ENCODE results near the gene VWCE.

The VWCE gene

GRCh38 chr11:61335355-61335710 is 40.2 kb upstream of the VWCE start:
- no peak for TF ChIP-seq POLR2AphosphoS5 (IDR thresholded peaks at IDR 0.05; ENCODE audit: low read depth, low read length)
- TF ChIP-seq TAF1 (IDR thresholded peaks at IDR 0.05; ENCODE audit: borderline replicate concordance, low read depth, low read length), result no peak
- no peak for TF ChIP-seq POLR2A (IDR thresholded peaks at IDR 0.05; ENCODE audit: low read depth, low read length)
- DNase-seq (ENCODE audit: insufficient read length) (no peak), FAIRE-seq (no peak)

DNA sequence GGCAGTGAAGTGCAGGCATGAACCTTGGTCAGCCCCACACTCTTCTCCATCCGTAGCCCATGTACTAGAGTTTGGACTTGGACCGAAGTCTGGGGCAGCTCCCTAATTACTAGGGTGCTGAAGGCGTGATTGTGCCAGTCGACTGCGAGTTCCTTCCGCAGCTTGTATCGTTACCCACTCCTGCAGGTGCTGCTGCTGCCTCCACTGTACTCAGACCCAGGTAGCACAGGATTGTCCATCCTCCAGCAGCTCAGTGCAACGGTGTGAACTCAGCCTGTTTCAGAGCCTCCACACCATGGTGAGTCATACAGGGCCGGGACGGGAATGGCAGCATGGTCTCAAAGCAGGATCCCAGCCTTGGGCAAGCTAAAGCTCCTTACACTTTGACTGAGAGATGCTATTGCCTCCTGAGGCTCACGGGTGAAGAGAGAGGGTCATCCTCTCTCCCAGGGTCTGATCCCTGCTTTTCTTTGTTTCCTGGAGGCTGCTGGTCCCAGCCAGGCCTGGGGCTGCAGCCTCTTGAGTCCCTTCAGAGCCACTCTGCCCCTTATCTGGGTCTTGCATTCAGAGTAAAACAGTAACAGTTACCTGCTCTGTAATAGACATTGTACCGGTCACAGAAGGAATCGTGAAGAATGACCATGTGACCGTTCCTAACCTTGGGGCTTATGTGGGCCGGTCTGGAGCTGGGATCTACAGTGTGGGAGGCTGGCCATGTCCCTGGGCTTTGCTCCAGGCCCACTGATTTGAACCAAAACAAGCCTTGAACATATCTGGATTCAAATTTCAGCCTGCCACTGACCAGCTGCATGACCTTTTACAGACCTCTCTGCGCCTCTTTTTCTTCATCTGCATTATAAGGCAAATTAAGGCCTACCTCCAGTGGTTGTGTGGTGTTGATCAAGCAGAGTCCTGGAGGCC is 39.6 kb upstream of the VWCE start:
- DNase-seq (ENCODE audit: insufficient read length) (no peak), FAIRE-seq (no peak)
- no peak for TF ChIP-seq POLR2AphosphoS5 (IDR thresholded peaks at IDR 0.05; ENCODE audit: low read depth, low read length)
- TF ChIP-seq TAF1 (IDR thresholded peaks at IDR 0.05; ENCODE audit: borderline replicate concordance, low read depth, low read length), result no peak

DNA sequence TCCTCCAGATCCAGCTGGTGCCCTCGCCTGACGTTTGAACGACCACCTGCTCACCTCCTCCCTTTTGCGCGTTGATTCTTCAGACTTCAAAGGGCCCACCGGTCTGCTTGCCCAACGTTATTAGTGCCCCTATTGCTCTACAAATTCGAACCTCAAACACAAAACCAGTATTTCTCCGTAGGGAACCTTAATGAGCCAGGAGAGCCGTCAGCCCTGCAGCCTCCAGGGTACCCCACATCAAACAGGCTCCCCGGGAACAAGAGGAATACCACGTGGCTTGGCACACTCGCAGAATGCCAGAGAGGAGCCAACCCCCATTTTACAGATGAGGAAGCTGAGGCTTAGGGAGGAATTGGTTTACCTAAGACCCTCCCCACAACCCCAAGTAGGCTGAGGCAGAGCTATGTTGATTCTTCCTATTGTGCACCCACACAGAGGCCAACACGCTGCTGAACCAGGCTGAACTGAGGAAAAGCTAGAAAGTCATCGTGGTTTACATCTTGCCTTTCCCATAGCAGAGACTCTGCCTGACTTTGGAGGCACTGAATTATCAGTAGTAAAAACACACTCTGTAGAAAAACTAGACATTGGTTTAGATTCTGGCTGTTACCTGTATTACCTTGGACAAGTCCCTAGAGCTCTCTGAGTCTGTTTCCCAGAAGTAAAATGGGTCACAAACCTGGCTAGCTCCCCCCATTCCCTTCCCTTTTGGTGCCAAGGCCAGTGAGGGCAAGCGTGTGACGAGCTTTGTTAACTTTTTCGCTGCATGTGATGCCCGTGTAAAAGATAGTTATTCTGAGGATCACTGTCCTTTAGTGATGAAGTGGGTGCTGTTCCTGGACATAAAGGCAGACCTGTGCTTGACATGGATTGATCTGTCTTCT is 38.7 kb upstream of the VWCE start:
- DNase-seq (ENCODE audit: insufficient read length) (no peak), FAIRE-seq (peak; percentile 57)
- TF ChIP-seq POLR2AphosphoS5 (IDR thresholded peaks at IDR 0.05; ENCODE audit: low read depth, low read length) (no peak), TAF1 (IDR thresholded peaks at IDR 0.05; ENCODE audit: borderline replicate concordance, low read depth, low read length) (no peak), POLR2A (IDR thresholded peaks at IDR 0.05; ENCODE audit: low read depth, low read length) (no peak)

DNA sequence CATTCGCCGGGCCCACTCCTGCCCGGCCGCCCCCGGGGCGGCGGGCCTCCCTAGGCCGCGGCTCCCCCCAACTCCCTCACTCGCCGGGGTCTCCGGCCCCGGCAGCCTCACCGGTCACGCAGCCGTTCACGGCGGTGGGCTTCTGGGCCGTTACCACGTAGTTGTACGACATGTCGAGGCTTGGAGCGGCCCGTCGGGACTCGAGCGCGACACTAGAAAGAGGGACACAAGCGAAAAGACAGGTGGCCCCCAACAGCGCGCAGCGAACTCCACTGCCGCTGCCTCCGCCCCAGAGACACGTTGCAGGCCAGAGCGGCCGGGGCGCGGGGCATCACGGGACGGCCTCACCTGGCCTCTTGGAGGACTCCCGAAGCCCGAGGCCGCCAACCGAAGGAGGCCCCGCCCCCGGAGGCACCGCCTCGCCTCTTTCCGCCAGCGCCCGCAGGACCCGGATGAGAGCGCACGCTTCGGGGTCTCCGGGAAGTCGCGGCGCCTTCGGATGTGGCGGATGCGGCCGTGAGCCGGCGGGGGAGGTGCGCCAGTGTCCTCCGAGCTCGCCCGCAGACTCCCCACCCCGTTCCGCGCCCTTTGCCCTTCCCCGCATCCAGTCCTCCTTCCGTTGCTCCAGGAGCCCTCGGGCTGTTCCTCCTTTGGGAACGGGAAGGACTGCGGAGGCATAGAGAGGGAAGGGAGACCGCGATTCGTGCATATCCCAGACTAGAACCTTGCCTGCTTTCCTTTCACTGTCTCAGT is 37.9 kb upstream of the VWCE start, which contains the start of the genes DDB1 and TKFC:
Gene DDB1 (minus strand): TSS at position 309 of the 753 bp plus-strand sequence. CDS start 137 bp downstream, at position 172.
Gene TKFC (plus strand): TSS at position 432 of the 753 bp plus-strand sequence. CDS start 1,501 bp downstream, outside the sequence.
- FAIRE-seq, result peak; percentile 93
- TF ChIP-seq POLR2AphosphoS5 (IDR thresholded peaks at IDR 0.05; ENCODE audit: low read depth, low read length) (peak; percentile 89), POLR2A (IDR thresholded peaks at IDR 0.05; ENCODE audit: low read depth, low read length) (peak; percentile 91), TAF1 (IDR thresholded peaks at IDR 0.05; ENCODE audit: borderline replicate concordance, low read depth, low read length) (peak; percentile 86)
- peak; percentile 97 for DNase-seq (ENCODE audit: insufficient read length)

DNA sequence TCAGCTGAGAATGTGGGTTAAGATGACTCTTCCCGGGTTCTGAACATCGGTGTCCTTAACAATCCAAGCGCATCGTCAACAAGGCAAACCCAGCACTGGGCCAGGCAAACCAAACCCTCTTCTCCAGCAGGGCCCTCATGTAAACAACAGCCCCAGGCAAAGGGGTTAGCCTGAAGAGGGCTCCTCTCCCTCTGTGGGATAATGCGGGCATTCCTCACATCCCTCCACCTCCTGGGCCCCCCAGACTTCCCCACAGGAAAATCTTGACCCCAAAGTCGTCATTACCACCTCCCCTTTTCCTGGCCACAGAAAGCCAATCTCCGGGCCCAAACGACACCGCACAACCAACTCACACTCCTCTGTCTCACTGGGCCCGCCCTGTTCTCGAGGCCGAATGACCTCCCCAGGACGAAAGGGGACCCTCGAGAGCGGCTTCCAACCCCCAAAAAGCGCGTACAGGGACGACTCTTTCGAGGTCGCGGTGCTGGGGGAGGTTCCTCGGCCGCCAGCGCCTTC is 37.2 kb upstream of the VWCE start:
- DNase-seq (ENCODE audit: insufficient read length) (no peak), FAIRE-seq (no peak)
- no peak for TF ChIP-seq POLR2A (IDR thresholded peaks at IDR 0.05; ENCODE audit: low read depth, low read length)

GRCh38 chr11:61331651-61332050 is 36.5 kb upstream of the VWCE start:
- TF ChIP-seq TAF1 (IDR thresholded peaks at IDR 0.05; ENCODE audit: borderline replicate concordance, low read depth, low read length) (no peak), POLR2AphosphoS5 (IDR thresholded peaks at IDR 0.05; ENCODE audit: low read depth, low read length) (no peak), POLR2A (IDR thresholded peaks at IDR 0.05; ENCODE audit: low read depth, low read length) (no peak)
- FAIRE-seq (no peak), DNase-seq (ENCODE audit: insufficient read length) (no peak)

DNA sequence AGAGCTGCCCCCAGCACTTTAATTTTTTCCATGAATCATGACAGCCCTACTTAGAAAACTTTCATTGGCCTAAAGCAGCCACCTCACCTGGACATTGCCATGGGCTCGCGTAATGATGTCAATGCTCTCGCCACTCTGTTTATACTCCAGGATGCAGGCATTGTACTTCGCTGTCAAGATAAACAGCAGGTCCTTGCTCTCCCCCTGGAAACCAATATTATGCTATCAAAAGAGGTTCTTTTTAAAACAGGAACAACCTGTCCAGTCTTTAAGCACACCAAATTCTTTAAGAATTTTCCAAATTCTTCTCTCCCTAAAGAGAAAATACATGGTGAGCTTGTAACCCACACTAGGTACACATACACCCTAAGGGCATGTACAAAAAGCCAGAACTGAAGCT is 34.8 kb upstream of the VWCE start:
- DNase-seq (ENCODE audit: insufficient read length) (no peak), FAIRE-seq (no peak)
- TF ChIP-seq POLR2AphosphoS5 (IDR thresholded peaks at IDR 0.05; ENCODE audit: low read depth, low read length) (no peak), TAF1 (IDR thresholded peaks at IDR 0.05; ENCODE audit: borderline replicate concordance, low read depth, low read length) (no peak), POLR2A (IDR thresholded peaks at IDR 0.05; ENCODE audit: low read depth, low read length) (no peak)

- TF ChIP-seq POLR2A (IDR thresholded peaks at IDR 0.05; ENCODE audit: low read depth, low read length) (no peak), POLR2AphosphoS5 (IDR thresholded peaks at IDR 0.05; ENCODE audit: low read depth, low read length) (no peak), TAF1 (IDR thresholded peaks at IDR 0.05; ENCODE audit: borderline replicate concordance, low read depth, low read length) (no peak)
- DNase-seq (ENCODE audit: insufficient read length), result no peak
- FAIRE-seq, result no peak
Measured at GRCh38 chr11:61328351-61328750, 33.2 kb upstream of the VWCE start.

GRCh38 chr11:61327669-61328071 is 32.6 kb upstream of the VWCE start:
- FAIRE-seq (no peak), DNase-seq (ENCODE audit: insufficient read length) (no peak)
- no peak for TF ChIP-seq POLR2A (IDR thresholded peaks at IDR 0.05; ENCODE audit: low read depth, low read length)
- no peak for TF ChIP-seq TAF1 (IDR thresholded peaks at IDR 0.05; ENCODE audit: borderline replicate concordance, low read depth, low read length)
- TF ChIP-seq POLR2AphosphoS5 (IDR thresholded peaks at IDR 0.05; ENCODE audit: low read depth, low read length), result no peak

DNA sequence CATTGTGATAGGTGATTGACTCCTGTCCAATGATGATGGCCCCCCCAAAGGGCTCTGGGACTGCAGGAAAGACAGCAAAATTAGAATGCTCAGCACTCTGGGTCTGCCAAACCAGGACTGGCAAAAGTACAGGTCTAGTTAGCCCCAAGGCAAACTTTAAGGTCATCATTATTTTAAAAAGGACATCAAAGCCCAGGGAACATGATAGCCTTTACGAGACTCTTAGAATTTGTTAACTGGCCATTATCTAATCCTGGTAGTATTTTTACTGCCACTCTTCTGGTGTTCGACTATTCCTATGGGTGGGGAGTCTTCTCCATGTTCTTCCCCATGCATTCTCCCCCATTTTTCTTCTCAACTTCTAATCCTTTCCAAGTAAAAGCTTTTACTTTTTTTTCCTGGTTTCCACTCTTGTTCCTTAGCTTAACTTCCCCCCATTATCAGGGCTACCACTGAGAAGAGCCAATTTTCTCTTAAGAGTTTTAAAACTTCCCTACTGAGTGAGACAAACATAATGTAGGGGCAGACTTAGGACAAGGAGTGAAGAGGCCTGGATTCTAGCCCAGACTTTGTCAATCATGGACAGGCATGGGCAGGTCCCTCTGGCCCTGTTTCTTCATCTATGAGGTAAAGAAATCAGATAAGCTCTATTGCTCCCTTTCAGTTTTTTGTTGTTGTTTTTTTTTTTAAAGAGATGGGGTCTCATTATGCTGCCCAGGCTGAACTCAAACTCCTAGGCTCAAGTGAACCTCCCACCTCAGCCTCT is 30.7 kb upstream of the VWCE start:
- no peak for FAIRE-seq
- no peak for DNase-seq (ENCODE audit: insufficient read length)
- TF ChIP-seq POLR2AphosphoS5 (IDR thresholded peaks at IDR 0.05; ENCODE audit: low read depth, low read length) (no peak), TAF1 (IDR thresholded peaks at IDR 0.05; ENCODE audit: borderline replicate concordance, low read depth, low read length) (no peak), POLR2A (IDR thresholded peaks at IDR 0.05; ENCODE audit: low read depth, low read length) (no peak)
